ENCODE data around the gene SCP2. TPM values are rescaled to one million over a fixed set of nuclear protein-coding genes. Genes with fewer than 3 reads are reported as not detected.

SCP2 gene
- total RNA-seq, 1 experiment from 2014 or later, result 56.4 TPM

- TF ChIP-seq ZNF532 (CRISPR knock-in tag; IDR thresholded peaks at IDR 0.05; ENCODE audit: borderline replicate concordance) (no peak), NFATC4 (CRISPR knock-in tag; IDR thresholded peaks at IDR 0.05) (no peak), AFF4 (CRISPR knock-in tag; IDR thresholded peaks at IDR 0.05; ENCODE audit: borderline replicate concordance) (no peak), ZNF396 (CRISPR knock-in tag; IDR thresholded peaks at IDR 0.05; ENCODE audit: borderline replicate concordance) (no peak), TCF7 (CRISPR knock-in tag; IDR thresholded peaks at IDR 0.05; ENCODE audit: low read depth) (no peak), ZNF121 (CRISPR knock-in tag; IDR thresholded peaks at IDR 0.05) (no peak), ZBTB21 (CRISPR knock-in tag; IDR thresholded peaks at IDR 0.05; ENCODE audit: borderline replicate concordance) (no peak)
These were observed 7.9 kb upstream of the SCP2 start (continued) for GRCh38 chr1:52919051-52919722.

- Mint-ChIP-seq H3K36me3 (peaks cover 5% of the 10 kb centered on the region; the same call in 1 of the 2 replicates), H3K9me3 (peaks cover 10% of the 10 kb centered on the region), H3K4me3 (peak overlapping the region; percentile 72), H3K4me1 (0 out of 2 replicates have a peak, but pooled peaks cover 2% of the 10 kb centered on the region), H3K27me3 (ENCODE audit: low read depth) (peaks cover 42% of the 10 kb centered on the region), H3K27ac (no peak overlapping the region)
- no peak for DNase-seq (ENCODE audit: low spot score)
- CTCF ChIA-PET, result interaction anchor here (1.0 kb wide), 1 partner anchor 23 kb away, joined by 3 read pairs; no protein-coding TSS in a partner anchor
- no peak for ATAC-seq
- no peak for TF ChIP-seq GABPB1 (CRISPR knock-in tag; IDR thresholded peaks at IDR 0.05)
- TF ChIP-seq IRF1 (CRISPR knock-in tag; IDR thresholded peaks at IDR 0.05), result no peak
- TF ChIP-seq GRHL2 (CRISPR knock-in tag; IDR thresholded peaks at IDR 0.05; ENCODE audit: insufficient replicate concordance, severe bottlenecking), result no peak
- TF ChIP-seq ELF4 (CRISPR knock-in tag; IDR thresholded peaks at IDR 0.05; ENCODE audit: low read depth), result no peak
- TF ChIP-seq ATF6 (CRISPR knock-in tag; IDR thresholded peaks at IDR 0.05), result no peak
- TF ChIP-seq ZNF138 (CRISPR knock-in tag; conservative IDR thresholded peaks at IDR 0.05), result no peak
- no peak for TF ChIP-seq E2F5 (CRISPR knock-in tag; IDR thresholded peaks at IDR 0.05)
- no peak for TF ChIP-seq ATF1 (CRISPR knock-in tag; IDR thresholded peaks at IDR 0.05)
- TF ChIP-seq ZNF232 (CRISPR knock-in tag; IDR thresholded peaks at IDR 0.05), result no peak
- no peak for TF ChIP-seq E2F4 (CRISPR knock-in tag; IDR thresholded peaks at IDR 0.05; ENCODE audit: borderline replicate concordance, low read depth)
- no peak for TF ChIP-seq PREB (CRISPR knock-in tag; IDR thresholded peaks at IDR 0.05; ENCODE audit: borderline replicate concordance)
- TF ChIP-seq CREB1 (CRISPR knock-in tag; IDR thresholded peaks at IDR 0.05), result no peak
- TF ChIP-seq JAZF1 (CRISPR knock-in tag; IDR thresholded peaks at IDR 0.05), result no peak
- POLR2A ChIA-PET, result interaction anchor here (0.6 to 0.7 kb wide), 2 partner anchors 11 to 365 kb away, joined by 3 read pairs; no protein-coding TSS in a partner anchor
These were observed 7.2 kb upstream of the SCP2 start for GRCh38 chr1:52919723-52920483.
